Peyer's patch (tissue), 4 donors: Measurements from ENCODE around the gene OSBPL6. TPM values are rescaled to one million over a fixed set of nuclear protein-coding genes. Genes with fewer than 3 reads are reported as not detected.

ENCODE experiments used
- DNase-seq, 3 donors: peaks; one replicate each; pipeline ENCODE4 v3.0.0-alpha.2; 2017 to 2019
- H3K27ac ChIP-seq, 4 donors: fragments of 200-600 bp; sonication (generic); one replicate each; pipeline ENCODE4 v1.5.1; 2016 to 2019
- H3K27me3 ChIP-seq, 2 donors: fragments of 200-600 bp; sonication (generic); one replicate each; pipeline ENCODE4 v1.5.1; 2019
- H3K36me3 ChIP-seq, 3 donors: fragments of 200-600 bp; sonication (generic); one replicate each; pipeline ENCODE4 v1.5.1; 2016 to 2019
- H3K4me1 ChIP-seq, 4 donors: fragments of 200-600 bp; sonication (generic); one replicate each; pipeline ENCODE4 v1.5.1; 2016 to 2019
- H3K4me3 ChIP-seq, 4 donors: fragments of 200-600 bp; sonication (generic); 1 replicate in 3 of 4; 2 replicates in 1 of 4; pipeline ENCODE4 v1.5.1; 2016 to 2019; ENCODE audit warnings: mild to moderate bottlenecking in 1 of 4
- H3K9me3 ChIP-seq, 4 donors: fragments of 200-600 bp; sonication (generic); one replicate each; pipeline ENCODE4 v1.5.1; 2016 to 2019; ENCODE audit warnings: mild to moderate bottlenecking in 1 of 4
- POLR2A ChIP-seq, 2 donors: fragments of 450-650 bp; IDR thresholded peaks; one replicate each; pipeline ENCODE4 v1.5.1; 2017; ENCODE audit warnings: antibody characterized with exemption in 2 of 2, mild to moderate bottlenecking in 2 of 2, moderate library complexity in 2 of 2
- total RNA-seq, 4 donors: library from RNA; depleted of rRNA; stranded (reverse); fragments of >200 nt; gene quantifications; one replicate each; pipeline ENCODE4 v1.1.0, GENCODE V29; 2016
- TF ChIP-seq, protein P1 (sequence below), 6 experiments: fragments of 450-650 bp in 4 of 6; fragments of 200-600 bp in 2 of 6; sonication (generic) in 1 of 6; IDR thresholded peaks; one replicate each; pipeline ENCODE4 v1.5.1; 2017 to 2019; ENCODE audit warnings: antibody characterized with exemption in 6 of 6, mild to moderate bottlenecking in 3 of 6, moderate library complexity in 1 of 6

The OSBPL6 gene
- total RNA-seq, 4 donors from 2014 or later, result 3.4 to 14.9 (median 4.9) TPM

GRCh38 chr2:178251151-178251955 lies 57.0 kb downstream of the OSBPL6 start:
- Histone ChIP-seq H3K36me3 (no peaks in the 10 kb centered on the region), H3K27me3 (no peaks in the 10 kb centered on the region), H3K27ac (no peak overlapping the region), H3K4me1 (no peaks in the 10 kb centered on the region), H3K9me3 (no peaks in the 10 kb centered on the region), H3K4me3 (no peak overlapping the region)
- TF ChIP-seq POLR2A (IDR thresholded peaks at IDR 0.05), result no peak
- TF ChIP-seq, protein P1, sequence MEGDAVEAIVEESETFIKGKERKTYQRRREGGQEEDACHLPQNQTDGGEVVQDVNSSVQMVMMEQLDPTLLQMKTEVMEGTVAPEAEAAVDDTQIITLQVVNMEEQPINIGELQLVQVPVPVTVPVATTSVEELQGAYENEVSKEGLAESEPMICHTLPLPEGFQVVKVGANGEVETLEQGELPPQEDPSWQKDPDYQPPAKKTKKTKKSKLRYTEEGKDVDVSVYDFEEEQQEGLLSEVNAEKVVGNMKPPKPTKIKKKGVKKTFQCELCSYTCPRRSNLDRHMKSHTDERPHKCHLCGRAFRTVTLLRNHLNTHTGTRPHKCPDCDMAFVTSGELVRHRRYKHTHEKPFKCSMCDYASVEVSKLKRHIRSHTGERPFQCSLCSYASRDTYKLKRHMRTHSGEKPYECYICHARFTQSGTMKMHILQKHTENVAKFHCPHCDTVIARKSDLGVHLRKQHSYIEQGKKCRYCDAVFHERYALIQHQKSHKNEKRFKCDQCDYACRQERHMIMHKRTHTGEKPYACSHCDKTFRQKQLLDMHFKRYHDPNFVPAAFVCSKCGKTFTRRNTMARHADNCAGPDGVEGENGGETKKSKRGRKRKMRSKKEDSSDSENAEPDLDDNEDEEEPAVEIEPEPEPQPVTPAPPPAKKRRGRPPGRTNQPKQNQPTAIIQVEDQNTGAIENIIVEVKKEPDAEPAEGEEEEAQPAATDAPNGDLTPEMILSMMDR (IDR thresholded peaks at IDR 0.05), result no peak
- no peak for DNase-seq

GRCh38 chr2:178256382-178257042 lies 62.2 kb downstream of the OSBPL6 start:
- H3K27ac ChIP-seq, result no peak overlapping the region
- H3K27me3 ChIP-seq, result no peaks in the 10 kb centered on the region
- H3K36me3 ChIP-seq, result no peaks in the 10 kb centered on the region
- H3K9me3 ChIP-seq, result no peaks in the 10 kb centered on the region
- no peak for DNase-seq
- no peaks in the 10 kb centered on the region for H3K4me1 ChIP-seq
- H3K4me3 ChIP-seq, result no peak overlapping the region
- no peak for TF ChIP-seq POLR2A (IDR thresholded peaks at IDR 0.05)
- TF ChIP-seq, protein P1 (IDR thresholded peaks at IDR 0.05), result no peak

DNA sequence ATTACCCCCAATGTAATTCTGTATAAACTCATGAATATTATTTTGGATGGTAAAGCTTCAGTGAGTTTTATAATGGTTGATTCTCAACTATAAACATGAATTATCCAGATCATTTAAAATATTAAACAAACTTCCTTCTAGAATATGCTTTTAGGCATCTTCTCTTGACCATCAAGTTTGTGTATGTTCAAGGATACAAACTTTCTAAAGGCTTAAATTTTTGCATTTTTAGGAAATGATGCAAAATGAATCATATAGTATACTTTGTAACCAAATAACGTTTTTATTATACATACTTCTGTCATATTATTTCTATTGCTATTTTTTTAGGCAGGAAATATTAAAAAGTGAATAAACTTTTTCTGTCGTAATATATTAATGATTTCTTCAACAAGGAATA lies 62.8 kb downstream of the OSBPL6 start:
- DNase-seq, result no peak

DNA sequence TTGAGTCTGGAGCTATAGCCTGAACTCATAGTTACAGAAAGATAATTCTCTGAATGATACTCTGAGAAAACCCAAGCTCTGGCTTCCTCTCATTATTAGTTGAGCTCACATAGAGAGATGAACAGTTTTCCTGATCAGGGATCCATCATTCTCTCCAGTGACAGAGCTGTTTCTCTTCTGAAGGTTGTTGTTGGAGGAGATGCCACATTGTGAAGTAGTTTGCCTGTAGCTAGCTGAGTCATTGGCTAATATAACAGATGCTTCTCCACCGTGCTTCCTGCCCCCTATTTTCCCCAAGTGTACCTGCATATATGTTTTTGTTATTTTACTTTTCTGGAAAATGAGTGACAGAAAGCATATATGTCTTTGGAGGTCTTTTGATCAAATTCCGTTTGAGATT lies 64.6 kb downstream of the OSBPL6 start:
- H3K9me3 ChIP-seq, result no peaks in the 10 kb centered on the region
- no peak overlapping the region for H3K27ac ChIP-seq
- H3K4me3 ChIP-seq, result no peak overlapping the region
- H3K27me3 ChIP-seq, result no peaks in the 10 kb centered on the region
- no peaks in the 10 kb centered on the region for H3K36me3 ChIP-seq
- TF ChIP-seq POLR2A (IDR thresholded peaks at IDR 0.05), result no peak
- TF ChIP-seq, protein P1 (IDR thresholded peaks at IDR 0.05), result no peak
- H3K4me1 ChIP-seq, result no peaks in the 10 kb centered on the region
- DNase-seq, result no peak

More for the DNA sequence above, 62.8 kb downstream of the OSBPL6 start:
- no peaks in the 10 kb centered on the region for H3K9me3 ChIP-seq
- TF ChIP-seq POLR2A (IDR thresholded peaks at IDR 0.05), result no peak
- TF ChIP-seq, protein P1 (IDR thresholded peaks at IDR 0.05), result no peak
- no peaks in the 10 kb centered on the region for H3K27me3 ChIP-seq
- no peaks in the 10 kb centered on the region for H3K4me1 ChIP-seq
- H3K27ac ChIP-seq, result no peak overlapping the region
- no peak overlapping the region for H3K4me3 ChIP-seq
- no peaks in the 10 kb centered on the region for H3K36me3 ChIP-seq

GRCh38 chr2:178263159-178263860 lies 69.0 kb downstream of the OSBPL6 start:
- no peak for DNase-seq
- Histone ChIP-seq H3K27me3 (no peaks in the 10 kb centered on the region), H3K4me3 (no peak overlapping the region), H3K9me3 (no peaks in the 10 kb centered on the region), H3K27ac (no peak overlapping the region), H3K4me1 (no peaks in the 10 kb centered on the region), H3K36me3 (no peaks in the 10 kb centered on the region)
- TF ChIP-seq POLR2A (IDR thresholded peaks at IDR 0.05), result no peak
- TF ChIP-seq, protein P1 (IDR thresholded peaks at IDR 0.05), result no peak
